HG03108 (cell line): ENCODE data around the gene MPND.
"Not testable (repeated sequence)": the region's sequence is repeated elsewhere in the genome, so short reads cannot be mapped to it uniquely, and the experiment has no call there.

Source experiments
- ATAC-seq: cut with Tn5 transposase; IDR thresholded peaks from one replicate; pipeline ENCODE4 v1.9.1; 2021; ENCODE audit warnings: moderate library complexity; ENCODE audit not compliant: unreplicated experiment

The MPND gene

DNA sequence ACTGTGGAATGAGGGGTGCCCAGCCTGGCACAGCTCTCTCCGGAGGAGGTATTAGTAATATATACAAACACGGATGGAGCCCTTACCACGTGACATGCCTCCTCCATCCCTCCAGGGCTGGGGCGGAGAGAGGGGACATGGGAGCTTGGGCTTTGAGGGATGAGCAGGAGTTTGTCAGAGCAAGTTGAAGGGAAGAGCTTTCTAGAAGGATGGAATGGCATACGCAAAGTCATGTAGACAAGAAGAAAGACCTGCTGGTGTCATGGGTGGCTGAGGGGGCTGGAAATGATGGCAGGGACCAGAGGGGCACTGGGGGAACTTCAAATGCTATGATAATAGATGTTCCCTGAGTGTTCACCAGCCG, 2.6 kb downstream of the MPND start:
- no peak for ATAC-seq

GRCh38 chr19:4347521-4347920, 4.2 kb downstream of the MPND start:
- no peak for ATAC-seq

- ATAC-seq: not testable (repeated sequence)
These were observed 5.9 kb downstream of the MPND start for GRCh38 chr19:4349225-4349624.

DNA sequence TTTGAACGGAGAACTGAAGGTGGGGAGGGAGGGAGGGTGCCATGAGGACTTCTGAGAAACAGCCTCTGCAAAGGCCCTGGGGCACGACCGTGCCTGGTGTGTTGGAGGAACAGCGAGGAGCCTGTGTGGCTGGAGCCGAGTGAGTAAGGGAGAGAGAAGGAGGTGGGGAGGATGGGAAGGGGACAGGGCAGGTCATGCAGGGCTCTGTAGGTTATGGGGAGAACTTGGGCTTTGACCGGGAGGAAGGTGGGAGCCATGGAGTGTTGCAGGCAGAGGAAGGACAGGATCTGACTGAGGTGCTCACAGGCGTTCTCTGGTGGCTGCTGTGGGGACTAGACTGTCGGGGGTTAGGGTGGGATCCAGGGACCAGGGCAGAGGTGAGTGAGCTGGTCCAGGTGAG, 6.7 kb downstream of the MPND start:
- no peak for ATAC-seq

DNA sequence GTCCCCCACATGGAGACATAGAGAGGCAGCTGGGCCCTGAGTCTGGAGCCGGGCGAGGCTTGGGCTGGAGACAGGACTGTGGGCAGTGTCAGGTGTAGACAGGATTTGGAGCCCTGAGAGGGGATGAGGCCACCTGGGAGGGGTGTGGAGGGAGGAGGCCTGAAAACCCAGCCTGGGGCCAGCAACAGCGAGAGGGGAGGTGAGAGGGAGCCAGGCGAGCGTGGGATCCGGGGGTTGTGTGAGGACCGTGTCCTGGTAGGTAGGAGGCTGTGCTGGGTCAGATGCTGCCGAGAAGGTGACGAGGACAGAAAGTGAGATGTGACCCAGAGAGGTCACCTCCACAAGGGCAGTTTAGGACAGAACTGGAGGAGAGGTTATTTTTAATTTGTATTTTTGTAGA, 7.4 kb downstream of the MPND start:
- no peak for ATAC-seq

- no peak for ATAC-seq
These were observed 9.3 kb downstream of the MPND start for GRCh38 chr19:4352701-4353121.

DNA sequence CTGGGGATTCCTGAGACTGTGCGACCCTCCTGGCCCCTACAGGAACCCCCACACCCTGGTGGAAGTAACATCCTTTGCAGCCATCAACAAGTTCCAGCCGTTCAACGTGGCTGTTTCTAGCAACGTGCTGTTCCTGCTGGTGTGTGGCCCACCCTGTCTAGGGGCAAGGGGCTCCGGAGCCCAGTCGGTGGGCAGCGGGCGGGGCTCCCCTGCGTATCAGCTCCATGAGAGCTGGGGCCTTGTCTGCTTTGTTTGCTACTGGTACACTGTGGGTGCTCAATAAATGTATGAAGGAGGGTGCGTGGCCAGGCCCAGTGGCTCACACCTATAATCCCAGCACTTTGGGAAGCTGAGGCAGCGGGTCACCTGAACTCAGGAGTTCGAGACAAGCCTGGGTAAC, 10.9 kb downstream of the MPND start:
- no peak for ATAC-seq

DNA sequence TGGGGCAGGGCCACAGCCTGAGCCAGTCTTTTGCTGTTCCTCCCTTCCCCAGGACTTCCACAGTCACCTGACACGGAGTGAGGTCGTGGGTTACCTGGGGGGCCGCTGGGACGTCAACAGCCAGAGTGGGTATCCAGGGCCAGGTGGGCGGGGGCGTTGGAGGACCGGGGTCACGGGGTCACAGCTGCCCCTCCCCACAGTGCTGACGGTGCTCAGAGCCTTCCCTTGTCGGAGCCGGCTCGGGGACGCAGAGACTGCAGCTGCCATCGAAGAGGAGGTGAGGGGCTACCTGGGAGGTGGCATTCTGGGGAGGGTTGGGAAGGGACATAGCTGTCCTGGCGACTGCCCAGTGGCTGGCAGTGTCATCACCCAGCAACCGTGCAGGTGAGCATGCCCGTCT, 11.5 kb downstream of the MPND start:
- ATAC-seq: no peak

DNA sequence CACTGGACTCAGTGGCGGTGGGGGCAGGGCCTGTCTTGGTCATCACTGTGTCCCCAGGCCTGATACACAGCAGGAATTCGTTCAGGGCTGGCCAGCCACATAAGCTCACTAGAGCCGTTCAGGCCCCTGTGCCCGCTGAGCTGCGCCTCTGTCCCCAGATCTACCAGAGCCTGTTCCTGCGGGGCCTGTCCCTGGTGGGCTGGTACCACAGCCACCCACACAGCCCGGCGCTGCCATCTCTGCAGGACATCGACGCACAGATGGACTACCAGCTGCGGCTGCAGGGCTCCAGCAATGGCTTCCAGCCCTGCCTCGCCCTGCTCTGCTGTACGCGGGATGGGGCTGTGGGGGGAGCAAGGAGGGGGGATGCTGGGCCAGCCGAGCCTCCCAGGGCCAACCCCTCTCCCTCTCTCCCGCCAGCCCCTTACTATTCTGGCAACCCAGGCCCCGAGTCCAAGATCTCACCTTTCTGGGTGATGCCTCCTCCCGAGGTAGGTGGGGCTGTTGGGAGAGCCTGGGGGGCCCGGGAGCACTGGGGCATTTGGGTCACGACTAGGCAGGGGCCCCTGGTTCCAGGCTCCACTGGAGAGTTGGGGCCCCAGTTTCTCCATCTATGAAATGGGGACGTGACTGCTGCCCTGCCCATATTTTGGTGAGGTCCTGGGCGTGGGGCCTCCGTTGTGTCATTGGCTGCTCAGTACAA, 13.9 kb downstream of the MPND start:
- ATAC-seq: no peak

- ATAC-seq: no peak
These were observed 14.6 kb downstream of the MPND start for GRCh38 chr19:4357921-4358326.

DNA sequence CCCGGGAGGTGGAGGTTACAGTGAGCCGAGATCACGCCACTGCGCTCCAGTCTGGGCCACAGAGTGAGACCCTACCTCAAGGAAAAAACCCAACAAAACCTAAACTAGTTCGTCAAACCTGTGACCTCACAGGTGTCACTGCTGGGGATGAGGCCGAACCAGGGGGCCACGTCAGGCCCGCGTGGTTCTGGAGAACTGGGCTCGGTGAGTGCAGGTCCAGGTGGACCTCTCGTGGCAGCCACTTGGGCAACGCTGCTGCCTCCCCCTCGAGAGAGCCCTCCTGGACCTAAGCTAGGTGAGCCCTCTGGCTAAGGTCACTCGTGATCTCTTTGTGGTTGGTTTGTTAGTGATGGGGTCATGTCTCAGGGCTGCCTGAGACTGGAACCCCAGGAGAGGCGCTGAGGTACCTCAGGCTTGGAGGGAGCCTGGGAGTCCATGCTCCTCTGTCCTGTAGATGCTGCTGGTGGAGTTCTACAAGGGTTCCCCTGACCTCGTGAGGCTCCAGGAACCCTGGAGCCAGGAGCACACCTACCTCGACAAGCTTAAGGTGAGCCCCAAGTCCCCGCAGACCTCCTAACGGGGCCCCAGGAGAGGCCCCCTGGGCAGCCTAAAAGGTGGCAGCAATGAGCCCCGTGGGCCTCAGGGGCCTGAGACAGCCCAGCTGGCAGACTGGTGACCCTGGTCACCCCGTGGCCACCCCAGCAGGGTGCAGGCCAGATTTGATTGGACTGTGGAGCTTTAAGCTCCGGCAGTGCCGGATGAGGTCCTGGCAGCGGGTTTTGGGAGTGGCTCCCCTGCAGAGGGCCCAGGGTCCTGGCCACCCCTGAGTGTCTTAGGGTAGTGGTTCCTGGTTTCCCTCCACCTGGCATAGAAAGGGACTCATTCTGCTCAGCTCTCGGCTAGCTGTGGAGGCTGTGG, 15.6 kb downstream of the MPND start:
- no peak for ATAC-seq

- no peak for ATAC-seq
These were observed 16.3 kb downstream of the MPND start for GRCh38 chr19:4359627-4360000.

- ATAC-seq: no peak
These were observed 16.8 kb downstream of the MPND start for GRCh38 chr19:4360081-4360569.

GRCh38 chr19:4360641-4361151, 17.3 kb downstream of the MPND start:
- ATAC-seq: no peak

DNA sequence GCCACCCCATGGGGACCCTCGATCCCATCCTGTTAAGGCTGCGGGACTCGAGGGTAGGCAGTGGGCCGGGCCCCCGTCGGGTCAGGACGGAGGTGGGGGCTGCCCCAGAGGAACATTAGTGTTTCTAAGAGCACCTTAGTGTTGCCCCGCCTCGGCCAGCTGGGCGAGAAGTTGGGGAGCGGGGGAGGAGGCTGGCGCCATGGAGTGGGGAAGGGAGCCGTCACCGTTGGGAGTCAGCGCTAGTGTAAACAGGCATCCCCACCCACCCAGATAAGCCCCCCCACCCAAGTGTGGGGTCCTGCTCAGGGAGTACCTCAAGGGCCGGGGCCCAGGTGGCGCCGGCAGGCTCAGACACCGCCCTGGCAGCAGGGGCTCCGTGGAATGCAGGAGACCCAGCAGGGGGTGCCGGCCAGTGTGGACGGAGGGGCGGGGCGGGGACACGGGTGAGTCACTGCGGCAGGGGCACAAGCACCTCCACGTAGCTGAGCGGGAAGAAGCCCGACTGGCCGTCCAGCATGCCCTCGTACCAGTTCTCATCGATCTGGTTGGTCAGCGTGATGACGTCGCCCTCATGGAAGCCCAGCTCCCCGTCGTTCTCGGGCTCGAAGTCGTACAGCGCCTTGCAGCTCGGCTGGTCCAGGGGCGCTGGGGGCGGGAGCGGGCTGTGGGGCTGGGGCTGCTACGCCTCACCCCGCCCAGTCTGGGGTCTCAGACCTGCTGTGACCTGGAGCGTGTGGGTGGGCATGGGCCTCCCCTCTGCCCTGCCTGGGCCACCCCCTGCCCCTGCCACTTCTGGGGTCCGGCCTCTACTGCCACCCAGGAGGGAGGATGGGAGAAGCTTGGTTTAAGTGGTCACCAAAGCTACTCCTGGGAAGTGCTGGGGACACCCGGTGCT, 18.0 kb downstream of the MPND start:
- no peak for ATAC-seq

- no peak for ATAC-seq
These were observed 18.9 kb downstream of the MPND start for GRCh38 chr19:4362101-4362828.

GRCh38 chr19:4362831-4363545, 19.6 kb downstream of the MPND start:
- no peak for ATAC-seq

GRCh38 chr19:4363571-4364304, 20.4 kb downstream of the MPND start:
- ATAC-seq: no peak

- ATAC-seq: no peak
These were observed 22.0 kb downstream of the MPND start for GRCh38 chr19:4365341-4365740.
